Aorta (tissue), 5 donors: ENCODE data around the gene TNFSF15. TPM values are rescaled to one million over a fixed set of nuclear protein-coding genes. Genes with fewer than 3 reads are reported as not detected.

ENCODE experiments used
- ATAC-seq: fragments of 200-7000 bp; cut with Tn5 transposase; one replicate; pipeline ENCODE4 v1.9.1; 2022; ENCODE audit warnings: moderate library complexity; ENCODE audit not compliant: low FRiP score
- DNase-seq, 2 donors: peaks; one replicate each; pipeline ENCODE4 v3.0.0-alpha.2; 2020
- H3K27ac ChIP-seq, 2 donors: one replicate each; pipeline ENCODE4 v1.5.1; 2013; ENCODE audit warnings: low read length in 2 of 2, mild to moderate bottlenecking in 2 of 2, moderate library complexity in 2 of 2, control low read depth in 1 of 2, inconsistent platforms in 1 of 2, low read depth in 1 of 2
- H3K27me3 ChIP-seq, 2 donors: one replicate each; pipeline ENCODE4 v1.6.1; 2013; ENCODE audit warnings: control low read depth in 1 of 2, low read length in 1 of 2, mild to moderate bottlenecking in 1 of 2, moderate library complexity in 1 of 2; ENCODE audit not compliant: insufficient read depth in 2 of 2, control insufficient read depth in 1 of 2
- H3K36me3 ChIP-seq, 2 donors: one replicate each; pipeline ENCODE4 v1.6.1; 2013; ENCODE audit warnings: control low read depth in 1 of 2, low read length in 1 of 2, mild to moderate bottlenecking in 1 of 2; ENCODE audit not compliant: insufficient read depth in 2 of 2, control insufficient read depth in 1 of 2
- H3K4me1 ChIP-seq, 2 donors: one replicate each; pipeline ENCODE4 v1.6.1; 2013; ENCODE audit warnings: low read length in 2 of 2, control low read depth in 1 of 2, mild to moderate bottlenecking in 1 of 2, moderate library complexity in 1 of 2; ENCODE audit not compliant: insufficient read depth in 2 of 2, control insufficient read depth in 1 of 2
- H3K4me3 ChIP-seq, 2 donors: one replicate each; pipeline ENCODE4 v1.5.1; 2013; ENCODE audit warnings: low read length in 2 of 2, control low read depth in 1 of 2, mild to moderate bottlenecking in 1 of 2
- H3K9me3 ChIP-seq: one replicate; pipeline ENCODE4 v1.6.1; 2013; ENCODE audit warnings: mild to moderate bottlenecking, low read length; ENCODE audit not compliant: control insufficient read depth
- WGBS, 2 donors: extraction: QIAGEN DNeasy Blood & Tissue Kit; methylation state at CpG; one replicate each; pipeline ENCODE4 v1.1.7; 2013; 5-methylcytosine and 5-hydroxymethylcytosine counted together
- intact Hi-C, 2 donors: fragments of 100-400 bp; cut with DNase I; formaldehyde crosslinking; loops; one replicate each; pipeline versions ENCODE4 v1.14.2 to v1.15.0; 2022
- polyA plus RNA-seq, 2 donors: library from polyadenylated mRNA; stranded (reverse); fragments of 200-250 nt; gene quantifications; one replicate each; pipeline ENCODE4 v1.2.3, GENCODE V29; 2013
- total RNA-seq, 2 donors: library from RNA; stranded (reverse); fragmentation: NEBNext Ultra II Directional; extraction: Animal tissue kit (Norgen Biotek cat#: 25700); gene quantifications; one replicate each; pipeline ENCODE4 v1.2.1, GENCODE V29; 2021
- donor health status: healthy with polysubstance abuse.
- donor health status: Bipolar disorder and iron deficiency.
- donor health status: DM: no; HTN: no; CAD: no.
- donor health status: DM: no; HTN: no; CAD: no.
- donor health status: DM: yes; HTN: yes; CAD: no.

Gene TNFSF15
- total and polyA plus RNA-seq, 4 donors, result 0.03 to 0.81 (median 0.33) TPM

GRCh38 chr9:114827641-114828302 is 21.9 kb upstream of the TNFSF15 start:
- H3K4me3 ChIP-seq, result no peak overlapping the region
- H3K9me3 ChIP-seq, result peaks cover 1% of the 10 kb centered on the region
- no peaks in the 10 kb centered on the region for H3K4me1 ChIP-seq
- H3K27me3 ChIP-seq, result no peaks in the 10 kb centered on the region
- no peak for DNase-seq
- intact Hi-C loops, result no loop called here
- H3K27ac ChIP-seq, result no peak overlapping the region
- no peaks in the 10 kb centered on the region for H3K36me3 ChIP-seq
- ATAC-seq, result no peak
- WGBS, 2 donors, result 79 to 80% methylated on average over 2 of the region's 2 CpGs

GRCh38 chr9:114826431-114826830 is 20.6 kb upstream of the TNFSF15 start:
- H3K4me3 ChIP-seq, result no peak overlapping the region
- 93 to 95% methylated on average over 3 of the region's 3 CpGs for WGBS, 2 donors
- DNase-seq, result no peak
- H3K27me3 ChIP-seq, result no peaks in the 10 kb centered on the region
- no peak for ATAC-seq
- H3K4me1 ChIP-seq, result no peaks in the 10 kb centered on the region
- H3K36me3 ChIP-seq, result no peaks in the 10 kb centered on the region
- H3K27ac ChIP-seq, result no peak overlapping the region
- intact Hi-C loops, result no loop called here
- H3K9me3 ChIP-seq, result peaks cover 1% of the 10 kb centered on the region

GRCh38 chr9:114825126-114825795 is 19.4 kb upstream of the TNFSF15 start:
- Histone ChIP-seq H3K27ac (no peak overlapping the region), H3K36me3 (no peaks in the 10 kb centered on the region), H3K4me1 (no peaks in the 10 kb centered on the region), H3K27me3 (no peaks in the 10 kb centered on the region), H3K9me3 (peaks cover 1% of the 10 kb centered on the region), H3K4me3 (no peak overlapping the region)
- 31 to 42% methylated on average over 4 of the region's 4 CpGs for WGBS, 2 donors
- DNase-seq (no peak), ATAC-seq (peak; percentile 26)
- intact Hi-C loops, result no loop called here

- no peak for DNase-seq
- 30 to 31% methylated on average over 1 of the region's 1 CpG for WGBS, 2 donors
- intact Hi-C loops, result no loop called here
- peak; percentile 38 for ATAC-seq
- peaks cover 1% of the 10 kb centered on the region for H3K9me3 ChIP-seq
- H3K27me3 ChIP-seq, result no peaks in the 10 kb centered on the region
- H3K4me1 ChIP-seq, result no peaks in the 10 kb centered on the region
- H3K36me3 ChIP-seq, result no peaks in the 10 kb centered on the region
- no peak overlapping the region for H3K4me3 ChIP-seq
- H3K27ac ChIP-seq, result no peak overlapping the region
These were observed 18.3 kb upstream of the TNFSF15 start for GRCh38 chr9:114824110-114824509.

- no peaks in the 10 kb centered on the region for H3K4me1 ChIP-seq
- no peak overlapping the region for H3K27ac ChIP-seq
- intact Hi-C loops, result no loop called here
- 94% methylated on average over 1 of the region's 1 CpG for WGBS, 2 donors
- H3K4me3 ChIP-seq, result no peak overlapping the region
- peaks cover 1% of the 10 kb centered on the region for H3K9me3 ChIP-seq
- DNase-seq, result no peak
- H3K27me3 ChIP-seq, result no peaks in the 10 kb centered on the region
- no peaks in the 10 kb centered on the region for H3K36me3 ChIP-seq
- ATAC-seq, result no peak
These were observed 17.6 kb upstream of the TNFSF15 start for GRCh38 chr9:114823441-114823840.

- intact Hi-C loops, result no loop called here
- DNase-seq, result no peak
These were observed 16.9 kb upstream of the TNFSF15 start for GRCh38 chr9:114822708-114823107.

GRCh38 chr9:114820776-114821501 is 15.1 kb upstream of the TNFSF15 start:
- DNase-seq, result no peak
- WGBS, 2 donors, result 82 to 89% methylated on average over 8 of the region's 8 CpGs

More at GRCh38 chr9:114822708-114823107, 16.9 kb upstream of the TNFSF15 start:
- no peaks in the 10 kb centered on the region for H3K27me3 ChIP-seq
- no peaks in the 10 kb centered on the region for H3K36me3 ChIP-seq
- no peak overlapping the region for H3K27ac ChIP-seq
- 73 to 76% methylated on average over 2 of the region's 2 CpGs for WGBS, 2 donors
- H3K4me1 ChIP-seq, result no peaks in the 10 kb centered on the region
- no peak overlapping the region for H3K4me3 ChIP-seq
- H3K9me3 ChIP-seq, result peaks cover 1% of the 10 kb centered on the region
- ATAC-seq, result no peak

GRCh38 chr9:114818178-114818577 is 12.3 kb upstream of the TNFSF15 start:
- Histone ChIP-seq H3K36me3 (no peaks in the 10 kb centered on the region), H3K27ac (no peak overlapping the region), H3K27me3 (no peaks in the 10 kb centered on the region), H3K4me3 (no peak overlapping the region), H3K9me3 (no peaks in the 10 kb centered on the region), H3K4me1 (no peaks in the 10 kb centered on the region)
- no peak for DNase-seq
- WGBS, 2 donors, result 73 to 92% methylated on average over 1 of the region's 1 CpG
- intact Hi-C loops, result no loop called here
- no peak for ATAC-seq

More at GRCh38 chr9:114820776-114821501, 15.1 kb upstream of the TNFSF15 start:
- intact Hi-C loops, result no loop called here
- no peaks in the 10 kb centered on the region for H3K9me3 ChIP-seq
- ATAC-seq, result no peak
- no peaks in the 10 kb centered on the region for H3K4me1 ChIP-seq
- H3K27ac ChIP-seq, result no peak overlapping the region
- no peaks in the 10 kb centered on the region for H3K36me3 ChIP-seq
- H3K27me3 ChIP-seq, result no peaks in the 10 kb centered on the region
- H3K4me3 ChIP-seq, result no peak overlapping the region
